SK-N-SH (cell line): Measurements from ENCODE around the gene SLC34A2.

Experiments
- JUND ChIP-seq: IDR thresholded peaks from 2 replicates; pipeline ENCODE4 v1.4.0; 2012
- USF1 ChIP-seq: IDR thresholded peaks from 2 replicates; pipeline ENCODE4 v1.4.0; 2012; ENCODE audit warnings: low read depth, borderline replicate concordance

- no peak for TF ChIP-seq USF1
- no peak for TF ChIP-seq JUND
Measured at GRCh38 chr4:25635501-25635900, 20.1 kb upstream of the SLC34A2 start.
